GM12891 (cell line): ENCODE measurements around the gene OR4S2. TPM values are rescaled to one million over a fixed set of nuclear protein-coding genes. Genes with fewer than 3 reads are reported as not detected.

Experiments
- DNase-seq: peaks from one replicate; pipeline ENCODE4 v3.0.0; 2011; ENCODE audit warnings: low spot score; ENCODE audit not compliant: insufficient read length
- FAIRE-seq: peaks from 2 replicates; lab custom pipeline; 2011; peaks lifted over from hg19 to GRCh38; lab: Jason Lieb, UNC
- PAX5 ChIP-seq: IDR thresholded peaks from 2 replicates; pipeline ENCODE4 v1.6.1; 2011; ENCODE audit warnings: low read length, moderate library complexity, mild to moderate bottlenecking; ENCODE audit not compliant: insufficient read depth, severe bottlenecking
- POLR2A ChIP-seq: IDR thresholded peaks from 2 replicates; pipeline ENCODE4 v1.6.1; 2011; ENCODE audit warnings: low read depth, low read length, control low read depth
- POLR2AphosphoS5 ChIP-seq: IDR thresholded peaks from 2 replicates; pipeline ENCODE4 v1.6.1; 2011; ENCODE audit warnings: low read depth, low read length, control low read depth
- POU2F2 ChIP-seq: IDR thresholded peaks from 2 replicates; pipeline ENCODE4 v1.6.1; 2011; ENCODE audit warnings: low read depth, mild to moderate bottlenecking, control low read depth, low read length, moderate library complexity
- SPI1 ChIP-seq: IDR thresholded peaks from 2 replicates; pipeline ENCODE4 v1.6.1; 2011; ENCODE audit warnings: low read depth, low read length, control low read depth
- TAF1 ChIP-seq: IDR thresholded peaks from 2 replicates; pipeline ENCODE4 v1.6.1; 2011; ENCODE audit warnings: low read depth, low read length, control low read depth
- polyA plus RNA-seq: library from polyadenylated mRNA; unstranded; fragments of >200 nt; gene quantifications from one replicate; pipeline ENCODE4 v1.2.1, GENCODE V29; 2012; ENCODE audit warnings: low read depth, missing spikeins, inconsistent platforms; ENCODE audit not compliant: missing spikeins

The OR4S2 gene
- polyA plus RNA-seq = not detected

- TF ChIP-seq POU2F2 = no peak
- no peak for TF ChIP-seq PAX5
- TF ChIP-seq POLR2AphosphoS5 = no peak
- TF ChIP-seq TAF1 = no peak
- TF ChIP-seq SPI1 = no peak
- TF ChIP-seq POLR2A = no peak
- DNase-seq (no peak), FAIRE-seq (no peak)
Observed at GRCh38 chr11:55648027-55648426, at the start of gene OR4S2. TSS of gene OR4S2 (plus strand) at chr11:55648327. CDS start at chr11:55650904, 2,577 bp downstream.

GRCh38 chr11:55607545-55607944 lies 40.6 kb upstream of the OR4S2 start, which contains the start of gene OR4C11:
TSS of gene OR4C11 (minus strand) at chr11:55607645. CDS start at chr11:55604373, 3,272 bp downstream.
- no peak for DNase-seq
- FAIRE-seq = no peak
- TF ChIP-seq SPI1 (no peak), POU2F2 (no peak), POLR2AphosphoS5 (no peak), PAX5 (no peak), POLR2A (no peak), TAF1 (no peak)

GRCh38 chr11:55624531-55624930 lies 23.6 kb upstream of the OR4S2 start:
- no peak for DNase-seq
- no peak for TF ChIP-seq POLR2A
- TF ChIP-seq SPI1 = no peak
- no peak for TF ChIP-seq TAF1
- TF ChIP-seq POLR2AphosphoS5 = no peak
- no peak for TF ChIP-seq PAX5
- TF ChIP-seq POU2F2 = no peak
- no peak for FAIRE-seq

- no peak for FAIRE-seq
Observed at GRCh38 chr11:55634813-55635212, 13.3 kb upstream of the OR4S2 start, which contains the start of gene OR4P4. TSS of gene OR4P4 (plus strand) at chr11:55635113.

GRCh38 chr11:55652560-55652959 lies 4.4 kb downstream of the OR4S2 start:
- no peak for FAIRE-seq
- no peak for DNase-seq

More at GRCh38 chr11:55634813-55635212, 13.3 kb upstream of the OR4S2 start, which contains the start of gene OR4P4:
- TF ChIP-seq POLR2AphosphoS5 (no peak), POLR2A (no peak), TAF1 (no peak), PAX5 (no peak), POU2F2 (no peak), SPI1 (no peak)
- DNase-seq = no peak

GRCh38 chr11:55655096-55655495 lies 7.0 kb downstream of the OR4S2 start:
- TF ChIP-seq SPI1 (no peak), PAX5 (no peak), POU2F2 (no peak)
- FAIRE-seq (no peak), DNase-seq (no peak)

More at GRCh38 chr11:55652560-55652959, 4.4 kb downstream of the OR4S2 start:
- no peak for TF ChIP-seq TAF1
- TF ChIP-seq SPI1 = no peak
- TF ChIP-seq POU2F2 = no peak
- no peak for TF ChIP-seq POLR2AphosphoS5
- no peak for TF ChIP-seq POLR2A
- no peak for TF ChIP-seq PAX5

- no peak for TF ChIP-seq TAF1
- no peak for TF ChIP-seq POLR2A
- no peak for TF ChIP-seq PAX5
- peak; percentile 96 for TF ChIP-seq SPI1
- no peak for DNase-seq
- FAIRE-seq = peak; percentile 40
Observed at GRCh38 chr11:55658031-55658573, 10.0 kb downstream of the OR4S2 start.

GRCh38 chr11:55658608-55659007 lies 10.5 kb downstream of the OR4S2 start:
- TF ChIP-seq TAF1 (no peak), POLR2A (no peak), PAX5 (no peak), SPI1 (no peak)
- DNase-seq = no peak
- no peak for FAIRE-seq

- TF ChIP-seq PAX5 (no peak), POLR2A (no peak), TAF1 (no peak), POU2F2 (no peak), SPI1 (no peak), POLR2AphosphoS5 (no peak)
- FAIRE-seq = no peak
- DNase-seq = no peak
Observed at GRCh38 chr11:55661901-55662300, 13.8 kb downstream of the OR4S2 start, which contains the start of gene OR4C6. TSS of gene OR4C6 (plus strand) at chr11:55662201. CDS start at chr11:55665167, 2,966 bp downstream.

GRCh38 chr11:55669376-55669775 lies 21.2 kb downstream of the OR4S2 start:
- no peak for FAIRE-seq
- no peak for TF ChIP-seq POLR2AphosphoS5
- TF ChIP-seq POU2F2 = no peak
- TF ChIP-seq POLR2A = no peak
- no peak for TF ChIP-seq TAF1
- TF ChIP-seq PAX5 = no peak
- no peak for TF ChIP-seq SPI1
- no peak for DNase-seq
